Left ventricle myocardium inferior (tissue), 1 donor: ENCODE results near the gene KIF25. TPM values are rescaled to one million over a fixed set of nuclear protein-coding genes. Genes with fewer than 3 reads are reported as not detected.

ENCODE experiments used
- DNase-seq: peaks from one replicate; pipeline ENCODE4 v3.0.0-alpha.2; 2020
- H3K27ac ChIP-seq: fragments of 200-600 bp; replicated peaks from 2 replicates; pipeline ENCODE4 v1.8.0; 2021
- H3K27me3 ChIP-seq: fragments of 200-600 bp; 2 replicates; pipeline ENCODE4 v1.8.0; 2021; ENCODE audit warnings: low read depth
- H3K36me3 ChIP-seq: fragments of 200-600 bp; 2 replicates; pipeline ENCODE4 v1.8.0; 2021
- H3K4me1 ChIP-seq: fragments of 200-600 bp; 2 replicates; pipeline ENCODE4 v1.8.0; 2021
- H3K4me3 ChIP-seq: fragments of 200-600 bp; 2 replicates; pipeline ENCODE4 v1.8.0; 2021; ENCODE audit warnings: mild to moderate bottlenecking, moderate library complexity
- H3K9me3 ChIP-seq: fragments of 200-600 bp; replicated peaks from 2 replicates; pipeline ENCODE4 v1.8.0; 2021
- CTCF ChIP-seq: fragments of 200-600 bp; IDR thresholded peaks from 2 replicates; pipeline ENCODE4 v1.8.0; 2021; ENCODE audit warnings: antibody characterized with exemption, mild to moderate bottlenecking, borderline replicate concordance
- intact Hi-C: fragments of 100-400 bp; cut with micrococcal nuclease; formaldehyde crosslinking; loops from one replicate; pipeline ENCODE4 v1.11.0; 2022
- total RNA-seq: library from RNA; stranded (reverse); fragmentation: NEBNext Ultra II Directional; extraction: Animal tissue kit (Norgen Biotek cat#: 25700); gene quantifications from one replicate; pipeline ENCODE4 v1.2.1, GENCODE V29; 2021
- donor health status: DM: no; HTN: yes; CAD: no; lungs with severe emphysema.

The KIF25 gene
- total RNA-seq, 1 donor from 2014 or later = 0.22 TPM

DNA sequence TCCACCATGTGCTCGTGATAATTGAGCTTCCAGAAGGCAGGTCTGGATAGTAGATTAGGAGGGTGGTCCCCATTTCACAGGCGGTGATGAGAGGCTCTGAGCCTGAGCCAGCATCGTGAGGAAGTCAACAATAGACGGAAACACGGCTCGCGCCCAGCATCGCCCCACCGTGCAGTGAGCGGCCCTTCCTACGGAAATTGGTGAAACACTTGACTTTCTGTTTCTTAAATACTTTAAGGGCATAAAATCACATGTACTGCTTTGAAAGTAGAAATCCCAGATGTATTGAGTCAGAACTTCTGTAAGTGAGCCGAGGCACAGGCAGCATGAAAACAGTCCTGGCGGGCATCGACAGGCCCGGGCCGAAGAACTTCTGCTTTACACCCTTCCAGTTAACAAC lies 4.3 kb upstream of the KIF25 start:
- H3K4me1 ChIP-seq = peaks cover 28% of the 10 kb centered on the region
- H3K27me3 ChIP-seq = peaks cover 7% of the 10 kb centered on the region
- H3K4me3 ChIP-seq = no peak overlapping the region
- H3K9me3 ChIP-seq = no peaks in the 10 kb centered on the region
- peak overlapping the region; percentile 84 for H3K27ac ChIP-seq
- TF ChIP-seq CTCF = no peak
- peak; percentile 69 for DNase-seq
- H3K36me3 ChIP-seq = no peaks in the 10 kb centered on the region
- intact Hi-C loops = no loop called here

- no peak for DNase-seq
- intact Hi-C loops = no loop called here
- Histone ChIP-seq H3K4me3 (no peak overlapping the region), H3K4me1 (peaks cover 25% of the 10 kb centered on the region), H3K9me3 (no peaks in the 10 kb centered on the region), H3K27me3 (peaks cover 14% of the 10 kb centered on the region), H3K36me3 (no peaks in the 10 kb centered on the region), H3K27ac (peak overlapping the region; percentile 78)
- TF ChIP-seq CTCF = no peak
These were observed 3.6 kb upstream of the KIF25 start for GRCh38 chr6:167993831-167994230.

DNA sequence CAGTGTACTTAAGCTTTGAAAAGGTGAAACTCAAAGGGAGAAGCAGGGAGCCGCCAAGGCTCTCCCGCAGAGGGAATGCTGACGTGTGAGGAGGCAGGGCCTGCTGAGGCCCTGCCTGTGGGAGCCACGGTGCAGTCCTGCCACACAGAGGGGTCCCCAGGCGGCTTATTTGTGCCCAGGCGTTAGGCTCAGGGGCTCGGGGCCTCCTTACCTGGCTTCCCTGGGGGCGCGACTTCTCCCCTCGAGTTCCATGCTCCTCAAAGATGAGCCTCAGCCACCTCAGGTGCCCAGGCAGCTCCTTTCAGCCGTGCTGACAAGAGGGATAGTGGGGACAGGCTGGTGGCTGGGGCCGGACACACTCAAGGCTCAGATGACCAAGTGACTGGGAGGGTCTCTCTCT lies 2.2 kb upstream of the KIF25 start:
- no peak overlapping the region for H3K27ac ChIP-seq
- peaks cover 22% of the 10 kb centered on the region for H3K27me3 ChIP-seq
- peaks cover 20% of the 10 kb centered on the region for H3K4me1 ChIP-seq
- DNase-seq = no peak
- no peaks in the 10 kb centered on the region for H3K36me3 ChIP-seq
- no peak overlapping the region for H3K4me3 ChIP-seq
- no peak for TF ChIP-seq CTCF
- no peaks in the 10 kb centered on the region for H3K9me3 ChIP-seq
- intact Hi-C loops = no loop called here

GRCh38 chr6:167995731-167996151 lies 1.7 kb upstream of the KIF25 start:
- intact Hi-C loops = no loop called here
- no peaks in the 10 kb centered on the region for H3K36me3 ChIP-seq
- DNase-seq = no peak
- H3K27ac ChIP-seq = no peak overlapping the region
- peaks cover 22% of the 10 kb centered on the region for H3K27me3 ChIP-seq
- H3K4me1 ChIP-seq = peaks cover 20% of the 10 kb centered on the region
- TF ChIP-seq CTCF = no peak
- no peak overlapping the region for H3K4me3 ChIP-seq
- no peaks in the 10 kb centered on the region for H3K9me3 ChIP-seq

GRCh38 chr6:167996424-167997199 lies 859 bp upstream of the KIF25 start:
- Histone ChIP-seq H3K27ac (no peak overlapping the region), H3K36me3 (no peaks in the 10 kb centered on the region), H3K4me3 (no peak overlapping the region), H3K4me1 (peaks cover 20% of the 10 kb centered on the region), H3K27me3 (peaks cover 22% of the 10 kb centered on the region), H3K9me3 (no peaks in the 10 kb centered on the region)
- TF ChIP-seq CTCF = no peak
- DNase-seq = no peak
- intact Hi-C loops = no loop called here
